Lower leg skin (tissue), 4 donors: ENCODE results near the gene GGCT. TPM values are rescaled to one million over a fixed set of nuclear protein-coding genes. Genes with fewer than 3 reads are reported as not detected.

Experiments used
- DNase-seq, 2 donors: peaks; one replicate each; pipeline ENCODE4 v3.0.0-alpha.2; 2019; ENCODE audit warnings: low spot score in 2 of 2
- H3K4me3 ChIP-seq: fragments of 200-600 bp; sonication (generic); 2 replicates; pipeline ENCODE4 v1.5.1; 2017; ENCODE audit warnings: mild to moderate bottlenecking, low read depth; ENCODE audit not compliant: poor library complexity, severe bottlenecking
- POLR2A ChIP-seq, 2 donors: fragments of 450-650 bp; IDR thresholded peaks; one replicate each; pipeline ENCODE4 v1.6.1; 2016 to 2017; ENCODE audit warnings: antibody characterized with exemption in 2 of 2, mild to moderate bottlenecking in 1 of 2, moderate library complexity in 1 of 2
- WGBS, 2 donors: methylation state at CpG; one replicate each; pipeline ENCODE4 v1.1.5; 2018; 5-methylcytosine and 5-hydroxymethylcytosine counted together
- intact Hi-C: fragments of 100-400 bp; cut with DNase I; formaldehyde crosslinking; loops from one replicate; pipeline ENCODE4 v1.15.0; 2023; ENCODE audit warnings: low total_unique reads
- total RNA-seq, 4 donors: library from RNA; depleted of rRNA; stranded (reverse); fragments of >200 nt; gene quantifications; one replicate each; pipeline ENCODE4 v1.1.0, GENCODE V29; 2016
- TF ChIP-seq, protein P1 (sequence below), 3 donors: fragments of 450-650 bp; IDR thresholded peaks; one replicate each; pipeline ENCODE4 v1.5.1; 2016; ENCODE audit warnings: antibody characterized with exemption in 3 of 3, mild to moderate bottlenecking in 3 of 3, moderate library complexity in 2 of 3

The GGCT gene
- total RNA-seq, 4 donors from 2014 or later = 40.0 to 66.2 (median 60.8) TPM

DNA sequence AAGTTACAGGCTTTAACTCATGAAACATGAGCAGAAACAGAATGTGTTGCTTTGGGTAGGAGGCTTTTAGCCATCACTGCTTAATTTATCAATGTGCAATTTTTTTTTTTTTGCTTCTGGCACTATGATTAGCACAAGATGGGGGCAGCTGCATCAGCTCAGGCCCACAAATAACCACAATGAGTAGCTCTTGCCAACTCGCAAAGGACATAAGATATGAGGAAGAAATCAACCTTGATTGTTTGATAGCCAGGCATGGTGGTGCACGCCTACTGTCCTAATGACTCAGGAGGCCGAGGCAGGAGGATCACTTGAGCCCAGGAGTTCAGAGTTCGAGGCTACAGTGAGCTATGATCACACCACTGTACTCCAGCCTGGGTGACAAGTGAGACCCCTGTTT, 38.4 kb downstream of the GGCT start:
- DNase-seq = peak in 1 of 2 donors; percentile 73
- H3K4me3 ChIP-seq = no peak overlapping the region
- intact Hi-C loops = no loop called here
- WGBS, 2 donors = 87 to 88% methylated on average over 4 of the region's 4 CpGs
- TF ChIP-seq, protein P1, sequence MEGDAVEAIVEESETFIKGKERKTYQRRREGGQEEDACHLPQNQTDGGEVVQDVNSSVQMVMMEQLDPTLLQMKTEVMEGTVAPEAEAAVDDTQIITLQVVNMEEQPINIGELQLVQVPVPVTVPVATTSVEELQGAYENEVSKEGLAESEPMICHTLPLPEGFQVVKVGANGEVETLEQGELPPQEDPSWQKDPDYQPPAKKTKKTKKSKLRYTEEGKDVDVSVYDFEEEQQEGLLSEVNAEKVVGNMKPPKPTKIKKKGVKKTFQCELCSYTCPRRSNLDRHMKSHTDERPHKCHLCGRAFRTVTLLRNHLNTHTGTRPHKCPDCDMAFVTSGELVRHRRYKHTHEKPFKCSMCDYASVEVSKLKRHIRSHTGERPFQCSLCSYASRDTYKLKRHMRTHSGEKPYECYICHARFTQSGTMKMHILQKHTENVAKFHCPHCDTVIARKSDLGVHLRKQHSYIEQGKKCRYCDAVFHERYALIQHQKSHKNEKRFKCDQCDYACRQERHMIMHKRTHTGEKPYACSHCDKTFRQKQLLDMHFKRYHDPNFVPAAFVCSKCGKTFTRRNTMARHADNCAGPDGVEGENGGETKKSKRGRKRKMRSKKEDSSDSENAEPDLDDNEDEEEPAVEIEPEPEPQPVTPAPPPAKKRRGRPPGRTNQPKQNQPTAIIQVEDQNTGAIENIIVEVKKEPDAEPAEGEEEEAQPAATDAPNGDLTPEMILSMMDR (IDR thresholded peaks at IDR 0.05) = no peak
- TF ChIP-seq POLR2A (IDR thresholded peaks at IDR 0.05) = no peak

DNA sequence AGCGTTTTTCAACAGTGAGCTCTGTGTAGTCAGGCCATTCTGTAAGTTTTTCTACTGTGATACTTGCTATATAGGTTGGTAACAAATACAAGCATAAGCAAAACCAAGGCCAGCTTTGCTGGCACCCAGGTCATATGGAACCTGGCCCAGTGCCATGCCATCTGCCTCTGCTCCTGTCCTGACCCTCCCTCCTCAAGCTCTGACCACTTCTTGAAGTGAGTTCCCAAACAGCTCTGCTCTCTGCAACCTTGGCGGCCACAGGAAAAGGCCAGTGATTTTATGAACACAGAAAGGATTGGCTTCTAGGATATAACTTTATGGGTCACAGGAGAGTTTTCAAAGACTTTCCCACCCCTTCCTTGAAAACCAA, 38.8 kb downstream of the GGCT start:
- no peak overlapping the region for H3K4me3 ChIP-seq
- WGBS, 2 donors = 50 to 68% methylated on average over 2 of the region's 2 CpGs
- intact Hi-C loops = no loop called here
- TF ChIP-seq, protein P1 (IDR thresholded peaks at IDR 0.05) = no peak
- no peak for TF ChIP-seq POLR2A (IDR thresholded peaks at IDR 0.05)
- peak in 1 of 2 donors; percentile 79 for DNase-seq

DNA sequence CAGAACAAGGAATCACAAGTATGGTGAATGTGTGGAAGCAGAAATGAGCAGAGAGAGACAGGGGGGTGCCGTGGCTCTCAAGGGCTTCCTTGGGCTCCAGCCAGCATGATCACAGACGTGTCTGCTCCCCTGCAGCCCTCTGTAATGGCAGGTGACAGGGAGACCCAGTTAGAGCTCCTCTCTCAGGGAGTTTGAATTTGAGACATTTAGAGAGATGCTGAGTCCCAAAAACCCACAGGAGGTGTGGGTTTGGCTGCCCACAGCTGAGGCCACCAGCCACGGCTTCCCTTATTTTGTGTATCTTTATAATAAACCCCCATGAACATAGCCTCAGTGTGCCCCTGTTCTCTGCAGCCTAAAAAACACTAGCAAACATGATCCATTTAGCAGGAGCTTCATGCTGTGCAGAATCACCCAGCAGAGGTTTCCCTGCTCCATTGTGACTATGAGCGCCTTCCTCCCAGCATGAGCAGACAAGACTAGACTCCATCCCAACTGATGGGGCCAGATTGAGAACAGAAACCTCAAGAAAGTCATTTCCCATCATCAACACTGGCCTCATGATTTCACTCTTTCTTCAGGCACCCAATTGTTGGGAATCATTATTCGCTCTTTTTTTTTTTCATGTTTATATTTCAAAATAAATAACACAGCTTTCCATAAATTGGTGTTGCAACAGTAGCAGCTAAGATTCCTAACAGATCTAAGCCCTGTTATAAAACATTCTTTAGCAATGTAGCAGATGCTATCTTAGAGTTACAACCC, 39.4 kb downstream of the GGCT start:
- peak in 1 of 2 donors; percentile 68 for DNase-seq

DNA sequence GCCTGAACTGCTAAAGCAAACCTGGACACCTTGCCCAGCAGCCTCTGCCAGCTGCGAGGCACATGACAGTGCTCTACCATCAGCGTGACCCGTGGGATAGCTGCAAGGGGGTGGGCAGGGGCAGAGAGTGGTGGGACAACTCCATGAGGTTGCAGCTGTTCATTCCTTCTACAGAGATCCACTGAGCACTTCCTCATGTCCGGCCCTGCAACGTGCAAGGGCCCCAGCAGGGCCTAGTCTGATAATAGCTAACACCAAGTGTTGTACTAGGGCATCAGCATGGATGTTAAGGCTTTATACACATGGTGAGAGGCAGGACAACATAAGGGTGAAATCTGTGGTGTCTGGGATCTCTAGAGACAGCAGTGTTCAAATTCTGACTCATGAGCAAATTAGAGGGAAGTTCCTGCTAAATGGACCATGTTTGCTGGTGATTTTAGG, 40.4 kb downstream of the GGCT start:
- DNase-seq = peak in 1 of 2 donors; percentile 83
- intact Hi-C loops = no loop called here
- H3K4me3 ChIP-seq = no peak overlapping the region
- 70% methylated on average over 5 of the region's 5 CpGs for WGBS, 2 donors
- TF ChIP-seq, protein P1 (IDR thresholded peaks at IDR 0.05) = no peak
- TF ChIP-seq POLR2A (IDR thresholded peaks at IDR 0.05) = no peak

More for the DNA sequence above, 39.4 kb downstream of the GGCT start:
- no peak overlapping the region for H3K4me3 ChIP-seq
- TF ChIP-seq, protein P1 (IDR thresholded peaks at IDR 0.05) = no peak
- no peak for TF ChIP-seq POLR2A (IDR thresholded peaks at IDR 0.05)
- intact Hi-C loops = no loop called here
- WGBS, 2 donors = 79 to 81% methylated on average over 5 of the region's 5 CpGs

DNA sequence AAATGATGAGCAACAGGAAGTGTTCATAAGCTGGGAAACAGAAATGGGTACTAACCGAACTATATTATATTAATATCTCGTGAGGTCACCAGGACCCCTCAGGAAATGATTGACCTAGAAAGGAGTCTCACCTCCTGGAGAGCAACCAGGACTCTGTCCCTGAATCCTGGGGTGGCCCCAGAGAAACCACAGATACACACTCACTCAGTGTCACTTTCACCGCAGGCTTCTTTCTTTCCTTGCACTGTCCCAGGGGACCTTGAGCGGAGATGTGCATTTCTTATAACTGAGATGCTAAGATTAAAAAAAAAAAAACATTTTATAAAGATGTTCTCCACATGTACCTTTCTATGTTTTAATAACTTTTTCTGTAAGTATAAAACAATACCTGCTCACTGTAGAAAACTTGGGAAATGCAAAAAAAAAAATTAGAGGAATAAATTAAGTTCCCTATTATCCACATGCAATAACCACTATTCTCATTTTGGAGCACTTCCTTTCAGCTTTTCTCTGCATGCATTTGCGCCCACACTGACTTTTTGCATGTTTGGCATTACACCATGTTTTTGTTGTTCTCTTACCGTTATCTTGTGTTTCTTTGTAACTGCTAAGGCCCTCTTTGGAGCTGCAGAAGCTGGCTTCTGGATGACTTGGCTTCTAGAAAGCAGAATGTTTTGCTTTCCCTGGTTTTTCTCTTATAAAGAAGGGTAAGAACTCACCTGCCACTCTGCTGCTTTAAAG, 41.1 kb downstream of the GGCT start:
- no peak for DNase-seq
- TF ChIP-seq POLR2A (IDR thresholded peaks at IDR 0.05) = no peak
- TF ChIP-seq, protein P1 (IDR thresholded peaks at IDR 0.05) = no peak
- intact Hi-C loops = no loop called here
- no peak overlapping the region for H3K4me3 ChIP-seq
- WGBS, 2 donors = 82 to 83% methylated on average over 6 of the region's 6 CpGs
